ENCODE data around the gene GON4L.
"Not testable (repeated sequence)": the region's sequence is repeated elsewhere in the genome, so short reads cannot be mapped to it uniquely, and the experiment has no call there.

DNA sequence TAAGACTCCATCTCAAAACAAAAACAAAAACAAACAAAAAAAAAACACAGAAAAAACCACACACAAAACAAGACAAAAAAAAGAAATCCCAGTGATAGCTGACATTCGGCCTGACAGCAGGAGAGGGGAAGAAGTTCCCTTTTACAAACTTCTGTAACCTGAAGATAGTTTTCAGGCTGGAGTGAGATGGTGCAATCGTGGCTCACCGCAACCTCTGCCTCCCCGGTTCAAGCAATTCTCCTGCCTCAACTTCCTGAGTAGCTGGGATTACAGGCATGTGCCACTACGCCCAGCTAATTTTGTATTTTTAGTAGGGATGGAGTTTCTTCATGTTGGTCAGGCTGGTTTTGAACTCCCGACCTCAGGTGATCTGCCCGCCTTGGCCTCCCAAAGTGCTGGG is 93.0 kb downstream of the GON4L start:
- TF ChIP-seq, protein P1, sequence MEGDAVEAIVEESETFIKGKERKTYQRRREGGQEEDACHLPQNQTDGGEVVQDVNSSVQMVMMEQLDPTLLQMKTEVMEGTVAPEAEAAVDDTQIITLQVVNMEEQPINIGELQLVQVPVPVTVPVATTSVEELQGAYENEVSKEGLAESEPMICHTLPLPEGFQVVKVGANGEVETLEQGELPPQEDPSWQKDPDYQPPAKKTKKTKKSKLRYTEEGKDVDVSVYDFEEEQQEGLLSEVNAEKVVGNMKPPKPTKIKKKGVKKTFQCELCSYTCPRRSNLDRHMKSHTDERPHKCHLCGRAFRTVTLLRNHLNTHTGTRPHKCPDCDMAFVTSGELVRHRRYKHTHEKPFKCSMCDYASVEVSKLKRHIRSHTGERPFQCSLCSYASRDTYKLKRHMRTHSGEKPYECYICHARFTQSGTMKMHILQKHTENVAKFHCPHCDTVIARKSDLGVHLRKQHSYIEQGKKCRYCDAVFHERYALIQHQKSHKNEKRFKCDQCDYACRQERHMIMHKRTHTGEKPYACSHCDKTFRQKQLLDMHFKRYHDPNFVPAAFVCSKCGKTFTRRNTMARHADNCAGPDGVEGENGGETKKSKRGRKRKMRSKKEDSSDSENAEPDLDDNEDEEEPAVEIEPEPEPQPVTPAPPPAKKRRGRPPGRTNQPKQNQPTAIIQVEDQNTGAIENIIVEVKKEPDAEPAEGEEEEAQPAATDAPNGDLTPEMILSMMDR (conservative IDR thresholded peaks at IDR 0.05; ENCODE audit: low read depth, low read length) = not testable (repeated sequence)
- not testable (repeated sequence) for TF ChIP-seq EZH2 (IDR thresholded peaks at IDR 0.05; ENCODE audit: low read length, unreplicated experiment); EZH2phosphoT487 (IDR thresholded peaks at IDR 0.05; ENCODE audit: borderline replicate concordance, low read length)

Measured in PC-3 (cell line).